BJ (cell line): ENCODE data around the gene SLMAP. TPM values are rescaled to one million over a fixed set of nuclear protein-coding genes. Genes with fewer than 3 reads are reported as not detected.

Source experiments
- CTCF ChIA-PET: fragments of 350-600 bp; formaldehyde crosslinking; extraction: SDS; loops from one replicate; lab custom pipeline; 2021; ENCODE audit warnings: antibody characterized with exemption, inconsistent platforms; lab: Yijun Ruan, JAX
- POLR2A ChIA-PET: fragments of 300-600 bp; sonication (Branson Sonifier 250); formaldehyde crosslinking; extraction: SDS; loops from one replicate; lab custom pipeline; 2021; ENCODE audit warnings: antibody characterized with exemption; lab: Charles Lee
- DNase-seq: peaks from one replicate; pipeline ENCODE4 v3.0.0-alpha.2; 2011; ENCODE audit warnings: low read depth
- H3K27me3 ChIP-seq: 2 replicates; pipeline ENCODE4 v1.6.0; 2011; ENCODE audit warnings: low read length; ENCODE audit not compliant: control insufficient read depth, insufficient read depth
- H3K36me3 ChIP-seq: 2 replicates; pipeline ENCODE4 v1.5.1; 2011; ENCODE audit warnings: low read length; ENCODE audit not compliant: control insufficient read depth, insufficient read depth
- H3K4me3 ChIP-seq: 2 replicates; pipeline ENCODE4 v1.5.1; 2011; ENCODE audit warnings: low read depth, mild to moderate bottlenecking, control low read depth, low read length
- polyA minus RNA-seq: library from RNA; depleted of rRNA, polyadenylated mRNA; stranded (reverse); fragments of >200 nt; gene quantifications from 2 replicates; pipeline ENCODE4 v1.2.3, GENCODE V29; 2011; rRNA and poly(A)+ RNA removed
- polyA plus RNA-seq: library from polyadenylated mRNA; depleted of rRNA; stranded (reverse); fragments of >200 nt; gene quantifications from 2 replicates; pipeline ENCODE4 v1.2.3, GENCODE V29; 2011; rRNA removed
- TF ChIP-seq, protein P1 (sequence below): IDR thresholded peaks from 2 replicates; pipeline ENCODE4 v1.5.1; 2011; ENCODE audit warnings: low read depth, mild to moderate bottlenecking, control low read depth, inconsistent platforms, low read length, moderate library complexity; ENCODE audit not compliant: insufficient read depth

The SLMAP gene
- polyA plus RNA-seq (24.1 and 28.6 TPM in 2 replicates), polyA minus RNA-seq (50.6 and 51.4 TPM in 2 replicates)

- DNase-seq: peak; percentile 77
- POLR2A ChIA-PET: interaction anchor here (0.6 to 1.2 kb wide), 2 partner anchors 159 to 566 kb away, joined by 6 to 7 read pairs; partner anchors contain the start of gene ARF4
These were observed at the start of gene SLMAP for GRCh38 chr3:57755741-57756527. TSS of gene SLMAP (plus strand) at chr3:57756309. CDS start at chr3:57757652, 1,343 bp downstream.

DNA sequence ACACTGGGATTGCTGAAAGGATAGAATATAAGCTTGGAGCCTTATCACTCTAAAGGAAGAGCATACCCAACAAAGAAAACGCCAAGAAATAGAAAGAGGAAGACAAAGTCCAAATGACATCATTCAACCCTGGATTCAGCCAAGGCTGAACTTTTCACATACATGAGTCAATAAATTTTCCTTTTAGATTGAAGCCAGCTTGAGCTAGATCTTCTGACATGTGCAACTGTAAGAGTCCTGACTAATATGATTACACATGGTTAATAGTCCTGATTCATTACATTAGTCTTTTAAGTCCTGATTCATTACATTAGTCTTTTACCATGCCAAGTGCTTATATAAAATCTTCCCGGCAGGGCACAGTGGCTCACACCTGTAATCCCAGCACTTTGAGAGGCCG lies 49.6 kb upstream of the SLMAP start:
- peak; percentile 44 for DNase-seq
- CTCF ChIA-PET: no interaction called here
- Histone ChIP-seq H3K4me3 (no peak overlapping the region), H3K36me3 (no peaks in the 10 kb centered on the region), H3K27me3 (no peaks in the 10 kb centered on the region)
- POLR2A ChIA-PET: no interaction called here
- TF ChIP-seq, protein P1, sequence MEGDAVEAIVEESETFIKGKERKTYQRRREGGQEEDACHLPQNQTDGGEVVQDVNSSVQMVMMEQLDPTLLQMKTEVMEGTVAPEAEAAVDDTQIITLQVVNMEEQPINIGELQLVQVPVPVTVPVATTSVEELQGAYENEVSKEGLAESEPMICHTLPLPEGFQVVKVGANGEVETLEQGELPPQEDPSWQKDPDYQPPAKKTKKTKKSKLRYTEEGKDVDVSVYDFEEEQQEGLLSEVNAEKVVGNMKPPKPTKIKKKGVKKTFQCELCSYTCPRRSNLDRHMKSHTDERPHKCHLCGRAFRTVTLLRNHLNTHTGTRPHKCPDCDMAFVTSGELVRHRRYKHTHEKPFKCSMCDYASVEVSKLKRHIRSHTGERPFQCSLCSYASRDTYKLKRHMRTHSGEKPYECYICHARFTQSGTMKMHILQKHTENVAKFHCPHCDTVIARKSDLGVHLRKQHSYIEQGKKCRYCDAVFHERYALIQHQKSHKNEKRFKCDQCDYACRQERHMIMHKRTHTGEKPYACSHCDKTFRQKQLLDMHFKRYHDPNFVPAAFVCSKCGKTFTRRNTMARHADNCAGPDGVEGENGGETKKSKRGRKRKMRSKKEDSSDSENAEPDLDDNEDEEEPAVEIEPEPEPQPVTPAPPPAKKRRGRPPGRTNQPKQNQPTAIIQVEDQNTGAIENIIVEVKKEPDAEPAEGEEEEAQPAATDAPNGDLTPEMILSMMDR: no peak

More at GRCh38 chr3:57755741-57756527, at the start of gene SLMAP:
- H3K4me3 ChIP-seq: peak within 1 kb of the TSS; percentile 98
- no peaks in the 10 kb centered on the region for H3K27me3 ChIP-seq
- peaks cover 3% of the 10 kb centered on the region; the same call in 1 of the 2 replicates for H3K36me3 ChIP-seq
- TF ChIP-seq, protein P1: no peak
- CTCF ChIA-PET: interaction anchor here (0.6 to 1.2 kb wide), 2 partner anchors 55 to 98 kb away, joined by 3 read pairs; no protein-coding TSS in a partner anchor

DNA sequence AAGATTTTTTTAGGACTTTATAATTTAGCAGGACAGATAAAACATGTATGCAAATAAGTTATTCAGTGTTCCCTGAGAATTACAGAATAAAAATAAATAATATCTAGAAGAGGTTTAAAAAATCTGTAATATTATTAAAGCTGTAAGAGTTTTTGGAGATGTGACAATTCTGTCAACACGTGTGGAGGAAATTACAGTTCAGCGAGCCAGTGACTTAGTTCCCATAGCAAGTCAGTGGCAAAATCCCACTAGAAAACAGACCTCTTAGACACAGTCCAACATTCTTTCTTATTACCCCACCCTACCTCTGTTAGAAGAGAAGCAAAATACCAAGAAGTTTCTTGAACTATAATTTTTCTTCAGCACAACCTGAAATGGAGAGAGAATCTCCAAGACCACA lies 47.1 kb upstream of the SLMAP start:
- Histone ChIP-seq H3K4me3 (no peak overlapping the region), H3K27me3 (no peaks in the 10 kb centered on the region), H3K36me3 (no peaks in the 10 kb centered on the region)
- TF ChIP-seq, protein P1: no peak
- no peak for DNase-seq
- ChIA-PET CTCF (interaction anchor here (1.0 kb wide), 1 partner anchor 11 kb away, joined by 3 read pairs; no protein-coding TSS in a partner anchor), POLR2A (no interaction called here)

GRCh38 chr3:57709559-57709958 lies 46.5 kb upstream of the SLMAP start:
- POLR2A ChIA-PET: no interaction called here
- no peak for DNase-seq
- CTCF ChIA-PET: no interaction called here

DNA sequence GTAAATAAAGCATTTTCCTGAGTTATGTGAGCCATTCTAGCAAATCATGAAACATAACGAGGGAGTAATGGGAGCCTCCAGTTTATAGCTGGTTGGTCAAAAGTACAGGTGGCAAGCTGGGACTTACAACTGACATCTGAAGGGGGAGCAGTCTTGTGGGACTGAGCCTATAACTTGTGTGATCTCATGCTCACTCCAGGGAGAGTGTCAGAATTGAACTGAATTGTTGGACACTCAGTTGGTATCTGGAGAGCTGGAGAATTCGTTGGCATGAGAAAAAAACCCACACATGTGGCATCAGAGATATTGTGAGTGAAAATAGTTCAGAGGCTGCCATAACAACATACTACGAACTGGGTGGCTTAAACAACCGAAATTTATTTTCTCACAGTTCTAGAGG lies 40.4 kb upstream of the SLMAP start:
- TF ChIP-seq, protein P1: no peak
- H3K36me3 ChIP-seq: no peaks in the 10 kb centered on the region
- POLR2A ChIA-PET: no interaction called here
- H3K4me3 ChIP-seq: no peak overlapping the region
- no peak for DNase-seq
- CTCF ChIA-PET: no interaction called here
- H3K27me3 ChIP-seq: no peaks in the 10 kb centered on the region

More at GRCh38 chr3:57709559-57709958, 46.5 kb upstream of the SLMAP start:
- Histone ChIP-seq H3K36me3 (no peaks in the 10 kb centered on the region), H3K27me3 (no peaks in the 10 kb centered on the region), H3K4me3 (no peak overlapping the region)
- TF ChIP-seq, protein P1: no peak
